ENCODE measurements around the gene NAV1.
"Not testable (repeated sequence)": the region's sequence is repeated elsewhere in the genome, so short reads cannot be mapped to it uniquely, and the experiment has no call there.

NAV1 gene

GRCh38 chr1:201538612-201539551 is at the start of gene NAV1:
NAV1 (plus strand) TSS chr1:201539127; CDS start chr1:201622885, 83,758 bp downstream.
- DNase-seq, result peak in 1 of 2 experiments; percentile 11

- DNase-seq, result no peak
These were observed 49.2 kb upstream of the NAV1 start for GRCh38 chr1:201489643-201490261.

GRCh38 chr1:201490708-201491131 is 48.2 kb upstream of the NAV1 start:
- no peak for DNase-seq

- no peak for DNase-seq
These were observed 46.9 kb upstream of the NAV1 start for GRCh38 chr1:201491896-201492511.

GRCh38 chr1:201493026-201493656 is 45.8 kb upstream of the NAV1 start:
- not testable (repeated sequence) for DNase-seq

- DNase-seq, result no peak
These were observed 44.9 kb upstream of the NAV1 start for GRCh38 chr1:201493757-201494617.

GRCh38 chr1:201495551-201496295 is 43.2 kb upstream of the NAV1 start:
- no peak for DNase-seq

- DNase-seq, result no peak
These were observed 42.6 kb upstream of the NAV1 start for GRCh38 chr1:201496296-201496690.

GRCh38 chr1:201497935-201498509 is 40.9 kb upstream of the NAV1 start:
- no peak for DNase-seq

GRCh38 chr1:201498621-201499020 is 40.3 kb upstream of the NAV1 start:
- DNase-seq, result no peak

GRCh38 chr1:201499191-201499590 is 39.7 kb upstream of the NAV1 start:
- DNase-seq, result no peak

GRCh38 chr1:201499795-201500669 is 38.9 kb upstream of the NAV1 start:
- DNase-seq, result no peak

- DNase-seq, result no peak
These were observed 38.2 kb upstream of the NAV1 start for GRCh38 chr1:201500670-201501120.

- no peak for DNase-seq
These were observed 37.8 kb upstream of the NAV1 start for GRCh38 chr1:201501144-201501543.

- DNase-seq, result no peak
These were observed 37.0 kb upstream of the NAV1 start for GRCh38 chr1:201501812-201502510.

GRCh38 chr1:201502511-201502857 is 36.4 kb upstream of the NAV1 start:
- no peak for DNase-seq

GRCh38 chr1:201503397-201504176 is 35.3 kb upstream of the NAV1 start:
- DNase-seq, result no peak

GRCh38 chr1:201504179-201504631 is 34.7 kb upstream of the NAV1 start:
- DNase-seq, result no peak

All from activated CD4-positive, alpha-beta T cell treated with anti-CD3 and anti-CD28 coated beads, Interleukin-2, amount 50 U/mL, for 48 hours (primary cell).